CD4-positive, alpha-beta memory T cell (primary cell): Measurements from ENCODE around the gene FOXL2. TPM values are rescaled to one million over a fixed set of nuclear protein-coding genes. Genes with fewer than 3 reads are reported as not detected.

Experiments used
- CTCF ChIA-PET: fragments of 350-600 bp; sonication (Branson Sonifier 250); formaldehyde crosslinking; loops from one replicate; lab custom pipeline; 2021; ENCODE audit warnings: inconsistent platforms; ENCODE audit not compliant: partially characterized antibody; lab: Charles Lee
- POLR2A ChIA-PET: fragments of 350-600 bp; sonication (Branson Sonifier 250); formaldehyde crosslinking; loops from one replicate; lab custom pipeline; 2021; ENCODE audit not compliant: partially characterized antibody; lab: Charles Lee
- DNase-seq, 5 donors: peaks; one replicate each; pipeline versions ENCODE4 v3.0.0 to v3.0.0-alpha.2; 2020 to 2022; ENCODE audit warnings: mixed read lengths in 1 of 5
- H3K27ac ChIP-seq: one replicate; pipeline ENCODE4 v1.7.0; 2013; ENCODE audit warnings: low read depth, low read length
- H3K27me3 ChIP-seq: 2 replicates; pipeline ENCODE4 v1.7.0; 2013; ENCODE audit warnings: mild to moderate bottlenecking, low read length, moderate library complexity; ENCODE audit not compliant: insufficient read depth
- H3K36me3 ChIP-seq: 2 replicates; pipeline ENCODE4 v1.7.0; 2013; ENCODE audit warnings: mild to moderate bottlenecking, low read length, moderate library complexity; ENCODE audit not compliant: insufficient read depth
- H3K4me1 ChIP-seq: 2 replicates; pipeline ENCODE4 v1.7.0; 2013; ENCODE audit warnings: mild to moderate bottlenecking, low read length, moderate library complexity; ENCODE audit not compliant: insufficient read depth
- H3K4me3 ChIP-seq, 2 donors: one replicate each; pipeline ENCODE4 v1.7.0; 2013; ENCODE audit warnings: low read length in 2 of 2, mild to moderate bottlenecking in 1 of 2
- H3K9me3 ChIP-seq, 2 donors: one replicate each; pipeline ENCODE4 v1.7.0; 2013; ENCODE audit warnings: low read length in 2 of 2, control low read depth in 1 of 2; ENCODE audit not compliant: control insufficient read depth in 1 of 2
- H3K27ac Mint-ChIP-seq, 7 donors: one replicate each; pipeline ENCODE4 v1.8.0; 2020 to 2021; ENCODE audit warnings: mixed read lengths in 7 of 7, mild to moderate bottlenecking in 6 of 7, inconsistent platforms in 3 of 7, moderate library complexity in 3 of 7
- H3K27me3 Mint-ChIP-seq, 2 donors: one replicate each; pipeline ENCODE4 v1.8.0; 2020 to 2021; ENCODE audit warnings: mixed read lengths in 2 of 2
- H3K36me3 Mint-ChIP-seq, 2 donors: one replicate each; pipeline ENCODE4 v1.8.0; 2020 to 2021; ENCODE audit warnings: mixed read lengths in 2 of 2, inconsistent platforms in 1 of 2, mild to moderate bottlenecking in 1 of 2
- H3K4me1 Mint-ChIP-seq, 4 donors: one replicate each; pipeline ENCODE4 v1.8.0; 2020 to 2021; ENCODE audit warnings: mixed read lengths in 4 of 4, mild to moderate bottlenecking in 1 of 4
- H3K4me3 Mint-ChIP-seq, 8 donors: one replicate each; pipeline ENCODE4 v1.8.0; 2020 to 2021; ENCODE audit warnings: mixed read lengths in 8 of 8, mild to moderate bottlenecking in 7 of 8, moderate library complexity in 6 of 8, inconsistent platforms in 3 of 8
- H3K9me3 Mint-ChIP-seq, 8 donors: one replicate each; pipeline ENCODE4 v1.8.0; 2020 to 2021; ENCODE audit warnings: mixed read lengths in 8 of 8, mild to moderate bottlenecking in 5 of 8, inconsistent platforms in 3 of 8, moderate library complexity in 1 of 8
- intact Hi-C: fragments of 100-400 bp; cut with micrococcal nuclease; formaldehyde crosslinking; loops from one replicate; pipeline ENCODE4 v1.15.1; 2023
- polyA plus RNA-seq, 2 donors: library from polyadenylated mRNA; unstranded; fragments of 300-500 nt; fragmentation: Illumina TruSeq; gene quantifications; one replicate each; pipeline ENCODE4 v1.2.3, GENCODE V29; 2021
- total RNA-seq, 2 experiments: library from RNA; stranded (reverse); gene quantifications; one replicate each; pipeline ENCODE4 v1.2.3, GENCODE V29; 2021

The FOXL2 gene
- total and polyA plus RNA-seq, 4 experiments from 2014 or later, result not detected

DNA sequence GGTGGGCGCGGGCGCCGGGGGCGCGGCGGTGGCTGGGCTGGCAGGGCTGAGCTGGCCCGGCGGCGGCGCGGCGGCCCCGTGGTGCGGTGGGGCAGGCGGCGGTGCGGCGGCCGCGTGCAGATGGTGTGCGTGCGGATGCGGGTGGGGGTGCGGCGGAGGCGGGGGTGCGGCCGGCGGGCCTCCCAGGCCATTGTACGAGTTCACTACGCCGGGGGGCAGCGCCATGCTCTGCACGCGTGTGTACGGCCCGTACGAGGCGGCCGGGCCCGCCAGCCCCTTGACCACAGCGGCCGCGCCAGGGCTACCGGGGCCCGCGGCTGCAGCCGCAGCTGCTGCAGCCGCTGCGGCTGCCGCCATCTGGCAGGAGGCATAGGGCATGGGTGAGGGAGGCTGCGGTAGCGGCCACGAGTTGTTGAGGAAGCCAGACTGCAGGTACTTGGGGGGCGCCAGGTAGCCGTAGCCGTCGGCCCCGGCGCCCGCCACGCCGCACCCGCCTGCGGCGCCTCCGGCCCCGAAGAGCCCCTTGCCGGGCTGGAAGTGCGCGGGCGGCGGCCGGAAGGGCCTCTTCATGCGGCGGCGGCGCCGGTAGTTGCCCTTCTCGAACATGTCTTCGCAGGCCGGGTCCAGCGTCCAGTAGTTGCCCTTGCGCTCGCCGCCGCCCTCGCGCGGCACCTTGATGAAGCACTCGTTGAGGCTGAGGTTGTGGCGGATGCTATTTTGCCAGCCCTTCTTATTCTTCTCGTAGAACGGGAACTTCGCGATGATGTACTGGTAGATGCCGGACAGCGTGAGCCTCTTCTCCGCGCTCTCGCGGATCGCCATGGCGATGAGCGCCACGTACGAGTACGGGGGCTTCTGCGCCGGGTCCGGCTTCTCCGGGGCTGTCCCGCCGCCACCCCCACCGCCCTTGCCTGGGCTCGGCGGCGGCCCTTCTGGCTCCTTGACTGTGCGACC is 951 bp downstream of the FOXL2 start:
- Histone ChIP-seq H3K27me3 (peaks cover 62% of the 10 kb centered on the region), H3K36me3 (no peaks in the 10 kb centered on the region), H3K4me3 (peak overlapping the region; percentile 23 to 45), H3K4me1 (peaks cover 41% of the 10 kb centered on the region), H3K9me3 (no peaks in the 10 kb centered on the region), H3K27ac (no peak overlapping the region)
- H3K9me3 Mint-ChIP-seq, result peaks cover 0 to 14% (median 0%) of the 10 kb centered on the region in 8 donors
- H3K36me3 Mint-ChIP-seq, result peaks cover 1 to 4% of the 10 kb centered on the region in 2 donors
- H3K27ac Mint-ChIP-seq, result no peak overlapping the region
- peak overlapping the region; percentile 20 to 88 (median 74) for H3K4me3 Mint-ChIP-seq
- H3K4me1 Mint-ChIP-seq, result peaks cover 28 to 63% (median 37%) of the 10 kb centered on the region in 4 donors
- intact Hi-C loops, result loop anchor here (10.0 kb wide), 2 partner anchors 611 to 761 kb away; partner anchors contain the start of gene ARMC8
- DNase-seq, result peak in 1 of 5 donors; percentile 20
- ChIA-PET CTCF (interaction anchor here (1.4 to 2.2 kb wide), 3 partner anchors 10 to 22 kb away, joined by 6 to 11 read pairs (median 9); no protein-coding TSS in a partner anchor), POLR2A (interaction anchor here (1.4 kb wide), 1 partner anchor 352 kb away, joined by 3 read pairs; the partner anchor contains the start of gene CEP70)
- H3K27me3 Mint-ChIP-seq, result peaks cover 67 to 75% of the 10 kb centered on the region in 2 donors

DNA sequence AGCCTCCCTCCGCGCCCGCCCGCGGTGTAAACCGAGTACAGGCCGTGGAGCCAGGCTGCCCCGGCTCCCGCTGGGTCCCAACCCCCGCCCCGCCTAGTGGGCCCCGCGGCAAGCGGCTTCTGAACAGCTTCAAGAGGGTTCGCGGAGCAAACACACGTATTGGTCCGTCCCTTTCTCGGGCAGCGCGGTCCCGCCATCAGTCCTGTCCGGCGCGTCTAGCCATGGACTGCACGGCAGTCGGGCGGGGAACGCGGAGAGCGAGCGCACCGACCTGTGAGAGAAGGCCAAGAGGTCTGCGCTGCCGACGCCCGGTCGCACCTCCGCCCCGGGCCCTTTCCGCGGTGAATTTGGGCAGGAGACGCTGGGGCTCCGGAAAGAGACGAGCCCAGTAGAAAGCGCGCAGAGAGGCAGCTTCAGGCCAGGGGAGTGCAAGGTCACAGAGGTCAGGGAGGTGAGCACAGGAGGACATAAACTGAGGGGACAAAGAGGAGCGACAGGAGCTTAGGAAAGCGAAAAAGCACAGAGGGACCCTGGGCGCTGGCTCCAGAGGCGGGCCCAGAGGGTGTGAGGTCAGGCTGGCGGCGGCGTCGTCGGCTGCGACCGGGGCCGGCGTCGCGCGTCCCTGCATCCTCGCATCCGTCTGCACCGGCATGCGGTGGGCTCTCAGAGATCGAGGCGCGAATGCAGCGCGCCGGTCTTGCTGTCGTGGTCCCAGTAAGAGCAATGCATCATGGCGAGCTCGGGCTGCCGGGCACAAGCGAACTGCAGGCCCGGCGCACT is 1.8 kb downstream of the FOXL2 start:
- peaks cover 1 to 4% of the 10 kb centered on the region in 2 donors for H3K36me3 Mint-ChIP-seq
- ChIA-PET POLR2A (interaction anchor here (0.7 to 1.4 kb wide), 2 partner anchors 271 to 351 kb away, joined by 3 read pairs; partner anchors contain the start of gene CEP70), CTCF (interaction anchor here (1.0 to 2.2 kb wide), 5 partner anchors 9 to 29 kb away, joined by 3 to 11 read pairs (median 6); no protein-coding TSS in a partner anchor)
- Histone ChIP-seq H3K9me3 (no peaks in the 10 kb centered on the region), H3K36me3 (no peaks in the 10 kb centered on the region), H3K27ac (no peak overlapping the region), H3K27me3 (peaks cover 63% of the 10 kb centered on the region), H3K4me3 (peak overlapping the region in 1 of 2 donors; percentile 41), H3K4me1 (peaks cover 39% of the 10 kb centered on the region)
- DNase-seq, result peak in 2 of 5 donors; percentile 19 to 32
- peaks cover 0 to 14% (median 0%) of the 10 kb centered on the region in 8 donors for H3K9me3 Mint-ChIP-seq
- peak overlapping the region in 1 of 7 donors; percentile 64 for H3K27ac Mint-ChIP-seq
- H3K27me3 Mint-ChIP-seq, result peaks cover 67 to 73% of the 10 kb centered on the region in 2 donors
- peak overlapping the region; percentile 83 to 94 (median 87) for H3K4me3 Mint-ChIP-seq
- H3K4me1 Mint-ChIP-seq, result peaks cover 24 to 54% (median 32%) of the 10 kb centered on the region in 4 donors
- intact Hi-C loops, result loop anchor here (1.0 to 10.0 kb wide), 3 partner anchors 9 to 760 kb away; partner anchors contain the start of gene ARMC8

DNA sequence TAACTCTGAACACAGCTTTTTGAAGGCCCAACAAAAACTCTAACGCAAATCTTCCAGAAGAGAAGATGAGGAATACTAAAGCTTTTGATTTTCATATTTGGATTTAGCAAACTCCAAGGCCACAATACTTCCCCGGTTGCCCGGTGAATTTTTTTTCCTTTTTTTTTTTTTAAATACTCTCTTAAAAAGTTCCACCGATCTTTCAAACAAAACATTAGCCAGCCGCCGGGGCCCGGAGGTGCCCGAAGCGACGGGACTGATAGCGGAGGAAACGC is 2.3 kb downstream of the FOXL2 start:
- no peak overlapping the region for H3K4me3 ChIP-seq
- H3K4me1 Mint-ChIP-seq, result peaks cover 24 to 51% (median 32%) of the 10 kb centered on the region in 4 donors
- DNase-seq, result no peak
- H3K36me3 ChIP-seq, result no peaks in the 10 kb centered on the region
- H3K36me3 Mint-ChIP-seq, result peaks cover 1 to 4% of the 10 kb centered on the region in 2 donors
- H3K27ac Mint-ChIP-seq, result peak overlapping the region in 1 of 7 donors; percentile 74
- H3K9me3 Mint-ChIP-seq, result peaks cover 0 to 14% (median 0%) of the 10 kb centered on the region in 8 donors
- H3K27me3 ChIP-seq, result peaks cover 67% of the 10 kb centered on the region
- intact Hi-C loops, result loop anchor here (1.0 to 10.0 kb wide), 3 partner anchors 8 to 760 kb away; partner anchors contain the start of gene ARMC8
- CTCF ChIA-PET, result interaction anchor here (1.0 to 2.2 kb wide), 5 partner anchors 8 to 29 kb away, joined by 3 to 11 read pairs (median 6); no protein-coding TSS in a partner anchor
- H3K27ac ChIP-seq, result no peak overlapping the region
- H3K4me1 ChIP-seq, result peaks cover 38% of the 10 kb centered on the region
- POLR2A ChIA-PET, result interaction anchor here (0.7 to 1.4 kb wide), 2 partner anchors 271 to 350 kb away, joined by 3 read pairs; partner anchors contain the start of gene CEP70
- no peaks in the 10 kb centered on the region for H3K9me3 ChIP-seq
- peaks cover 68 to 73% of the 10 kb centered on the region in 2 donors for H3K27me3 Mint-ChIP-seq
- peak overlapping the region; percentile 51 to 94 (median 86) for H3K4me3 Mint-ChIP-seq

DNA sequence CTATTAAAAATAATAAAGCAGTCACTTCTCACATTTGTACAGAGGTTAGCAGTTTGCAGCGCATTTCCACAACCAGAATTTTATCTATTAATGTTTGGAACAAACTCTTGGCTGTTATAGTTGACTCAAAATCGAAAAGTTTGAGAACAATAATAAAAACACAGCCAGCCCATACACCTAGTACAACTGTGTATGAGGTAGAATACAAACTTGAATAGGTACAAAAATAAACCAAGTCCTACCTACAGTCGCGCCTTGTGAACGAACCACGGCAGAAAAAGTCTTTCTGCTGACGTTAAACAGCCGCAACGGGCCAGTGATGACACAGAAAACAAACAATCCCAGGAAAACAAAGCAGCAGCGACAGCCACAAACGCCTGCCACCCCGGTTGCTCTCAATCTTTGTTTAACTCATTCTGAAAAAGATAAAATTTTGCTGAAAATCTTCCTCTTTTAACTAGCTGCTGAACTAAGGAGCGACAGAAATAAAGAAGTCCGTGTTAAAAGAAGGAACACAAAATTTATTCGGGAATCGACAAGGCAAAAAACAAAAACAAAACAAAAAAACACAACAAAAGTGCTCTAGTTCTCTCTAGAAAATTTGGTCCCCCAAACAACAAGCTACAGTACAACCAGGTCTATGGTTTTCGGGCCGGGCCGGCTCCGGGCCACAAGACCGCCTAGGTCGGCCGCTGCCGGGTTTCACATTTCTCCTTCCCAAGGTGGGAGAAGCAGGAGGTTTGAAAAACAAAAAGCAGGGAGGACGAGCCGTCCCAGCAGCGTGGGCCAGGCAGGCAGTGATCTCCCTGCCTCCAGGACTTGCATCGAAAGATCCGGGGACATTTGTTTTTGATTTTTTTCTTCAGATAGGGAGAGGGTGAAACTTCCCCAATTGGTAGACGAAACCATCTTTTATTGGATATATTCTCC is 2.9 kb downstream of the FOXL2 start:
- intact Hi-C loops, result loop anchor here (1.0 to 10.0 kb wide), 3 partner anchors 8 to 759 kb away; partner anchors contain the start of gene ARMC8
- POLR2A ChIA-PET, result interaction anchor here (1.4 kb wide), 1 partner anchor 350 kb away, joined by 3 read pairs; the partner anchor contains the start of gene CEP70
- Histone ChIP-seq H3K4me3 (no peak overlapping the region), H3K27ac (no peak overlapping the region), H3K9me3 (no peaks in the 10 kb centered on the region), H3K27me3 (peaks cover 71% of the 10 kb centered on the region), H3K4me1 (peaks cover 38% of the 10 kb centered on the region), H3K36me3 (no peaks in the 10 kb centered on the region)
- H3K4me1 Mint-ChIP-seq, result peaks cover 19 to 50% (median 30%) of the 10 kb centered on the region in 4 donors
- H3K27me3 Mint-ChIP-seq, result peaks cover 66 to 70% of the 10 kb centered on the region in 2 donors
- H3K9me3 Mint-ChIP-seq, result peaks cover 0 to 12% (median 0%) of the 10 kb centered on the region in 8 donors
- peak in 1 of 5 donors; percentile 22 for DNase-seq
- H3K4me3 Mint-ChIP-seq, result peak overlapping the region; percentile 61 to 94 (median 80)
- CTCF ChIA-PET, result interaction anchor here (1.0 to 2.2 kb wide), 5 partner anchors 8 to 28 kb away, joined by 3 to 11 read pairs (median 6); no protein-coding TSS in a partner anchor
- H3K27ac Mint-ChIP-seq, result peak overlapping the region in 2 of 7 donors; percentile 20 to 74
- peaks cover 1 to 4% of the 10 kb centered on the region in 2 donors for H3K36me3 Mint-ChIP-seq

DNA sequence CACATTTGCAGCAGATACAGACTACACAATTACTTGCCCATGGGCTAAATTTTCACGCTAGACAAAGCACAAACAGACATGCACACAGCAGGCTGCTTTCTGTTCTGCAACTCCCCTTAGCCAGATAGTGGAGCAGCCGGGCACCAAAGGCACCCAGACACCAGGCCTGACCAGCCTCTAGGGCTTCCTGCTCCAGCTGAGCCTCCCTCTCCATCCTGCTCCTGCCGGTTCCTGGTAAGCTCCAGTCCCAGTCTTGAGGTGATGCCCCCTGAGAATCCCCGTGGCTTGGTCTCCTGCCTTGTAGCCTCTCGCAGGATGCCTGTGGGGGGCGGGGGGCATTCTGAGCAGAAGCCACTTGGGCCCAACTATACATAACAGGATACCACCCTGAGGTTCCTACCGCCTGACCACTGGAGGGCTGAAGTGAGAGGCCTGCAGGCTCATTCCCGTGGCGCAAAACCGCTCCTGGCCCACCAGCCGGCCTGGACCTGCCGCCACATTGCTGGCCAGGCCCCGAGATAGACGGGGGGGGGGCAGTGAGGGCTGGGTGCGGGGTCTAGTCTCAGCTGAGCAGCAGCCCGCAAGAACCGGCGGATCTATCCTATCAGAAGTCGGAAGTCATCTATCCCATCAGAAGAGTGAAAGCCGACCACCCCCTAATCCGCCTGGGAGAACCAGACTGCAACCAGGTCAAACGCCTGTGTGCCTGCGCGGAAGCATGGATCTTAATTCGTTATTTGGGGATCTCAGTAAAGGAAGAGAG is 3.9 kb downstream of the FOXL2 start:
- H3K27me3 ChIP-seq, result peaks cover 70% of the 10 kb centered on the region
- H3K9me3 ChIP-seq, result no peaks in the 10 kb centered on the region
- no peak overlapping the region for H3K4me3 ChIP-seq
- peaks cover 22 to 55% (median 34%) of the 10 kb centered on the region in 4 donors for H3K4me1 Mint-ChIP-seq
- H3K9me3 Mint-ChIP-seq, result peaks cover 0 to 12% (median 0%) of the 10 kb centered on the region in 8 donors
- peaks cover 1 to 4% of the 10 kb centered on the region in 2 donors for H3K36me3 Mint-ChIP-seq
- peak overlapping the region in 3 of 8 donors; percentile 0 to 36 (median 1) for H3K4me3 Mint-ChIP-seq
- H3K27ac ChIP-seq, result no peak overlapping the region
- ChIA-PET POLR2A (no interaction called here), CTCF (interaction anchor here (15.1 kb wide), 1 partner anchor 22 kb away, joined by 272 read pairs; no protein-coding TSS in a partner anchor)
- DNase-seq, result no peak
- intact Hi-C loops, result loop anchor here (10.0 kb wide), 2 partner anchors 608 to 758 kb away; partner anchors contain the start of gene ARMC8
- H3K27ac Mint-ChIP-seq, result peak overlapping the region in 1 of 7 donors; percentile 74
- H3K4me1 ChIP-seq, result peaks cover 47% of the 10 kb centered on the region
- H3K36me3 ChIP-seq, result no peaks in the 10 kb centered on the region
- H3K27me3 Mint-ChIP-seq, result peaks cover 69 to 71% of the 10 kb centered on the region in 2 donors
